Activated naive CD8-positive, alpha-beta T cell (primary cell): ENCODE data around the gene WASHC2A.
A peak's percentile ranks its signal among the peaks of the same experiment; 100 is the strongest.
"Not testable (repeated sequence)": the region's sequence is repeated elsewhere in the genome, so short reads cannot be mapped to it uniquely, and the experiment has no call there.

Source experiments
- H3K27ac Mint-ChIP-seq: one replicate; pipeline ENCODE4 v1.8.0; 2021; ENCODE audit warnings: mixed read lengths
- H3K27me3 Mint-ChIP-seq: one replicate; pipeline ENCODE4 v1.8.0; 2021; ENCODE audit warnings: mixed read lengths
- H3K36me3 Mint-ChIP-seq: one replicate; pipeline ENCODE4 v1.8.0; 2021; ENCODE audit warnings: mixed read lengths
- H3K4me1 Mint-ChIP-seq: one replicate; pipeline ENCODE4 v1.8.0; 2021; ENCODE audit warnings: low read depth, mixed read lengths
- H3K4me3 Mint-ChIP-seq: one replicate; pipeline ENCODE4 v1.8.0; 2021; ENCODE audit warnings: mild to moderate bottlenecking, mixed read lengths
- H3K9me3 Mint-ChIP-seq: one replicate; pipeline ENCODE4 v1.8.0; 2021; ENCODE audit warnings: low read depth, mixed read lengths

The WASHC2A gene

GRCh38 chr10:50052778-50053376, 14.9 kb upstream of the WASHC2A start:
- H3K4me1 Mint-ChIP-seq, H3K36me3 Mint-ChIP-seq, H3K4me3 Mint-ChIP-seq, H3K9me3 Mint-ChIP-seq, H3K27me3 Mint-ChIP-seq, H3K27ac Mint-ChIP-seq: not testable (repeated sequence)

- H3K4me3 Mint-ChIP-seq, H3K4me1 Mint-ChIP-seq, H3K36me3 Mint-ChIP-seq, H3K27me3 Mint-ChIP-seq, H3K27ac Mint-ChIP-seq, H3K9me3 Mint-ChIP-seq: not testable (repeated sequence)
Observed at GRCh38 chr10:50055494-50056292, 12.1 kb upstream of the WASHC2A start.

GRCh38 chr10:50056654-50057053, 11.1 kb upstream of the WASHC2A start:
- not testable (repeated sequence) for H3K4me3 Mint-ChIP-seq, H3K36me3 Mint-ChIP-seq, H3K27ac Mint-ChIP-seq, H3K4me1 Mint-ChIP-seq, H3K9me3 Mint-ChIP-seq, H3K27me3 Mint-ChIP-seq

GRCh38 chr10:50058727-50059126, 9.0 kb upstream of the WASHC2A start:
- H3K27ac Mint-ChIP-seq, H3K9me3 Mint-ChIP-seq, H3K4me3 Mint-ChIP-seq, H3K36me3 Mint-ChIP-seq, H3K27me3 Mint-ChIP-seq, H3K4me1 Mint-ChIP-seq: not testable (repeated sequence)

- H3K9me3 Mint-ChIP-seq, H3K4me3 Mint-ChIP-seq, H3K36me3 Mint-ChIP-seq, H3K27me3 Mint-ChIP-seq, H3K27ac Mint-ChIP-seq, H3K4me1 Mint-ChIP-seq: not testable (repeated sequence)
Observed at GRCh38 chr10:50059946-50060345, 7.8 kb upstream of the WASHC2A start.

- H3K27ac Mint-ChIP-seq, result not testable (repeated sequence)
Observed at GRCh38 chr10:50061548-50061947, 6.2 kb upstream of the WASHC2A start.

GRCh38 chr10:50063100-50063499, 4.7 kb upstream of the WASHC2A start:
- H3K27ac Mint-ChIP-seq, result no peak overlapping the region
- no peaks in the 10 kb centered on the region for H3K27me3 Mint-ChIP-seq
- peaks cover 3% of the 10 kb centered on the region for H3K36me3 Mint-ChIP-seq
- H3K4me1 Mint-ChIP-seq, result peaks cover 7% of the 10 kb centered on the region
- no peak overlapping the region for H3K4me3 Mint-ChIP-seq
- H3K9me3 Mint-ChIP-seq, result no peaks in the 10 kb centered on the region

More at GRCh38 chr10:50061548-50061947, 6.2 kb upstream of the WASHC2A start:
- not testable (repeated sequence) for H3K4me1 Mint-ChIP-seq, H3K27me3 Mint-ChIP-seq, H3K36me3 Mint-ChIP-seq, H3K4me3 Mint-ChIP-seq, H3K9me3 Mint-ChIP-seq

GRCh38 chr10:50068352-50068659, 552 bp downstream of the WASHC2A start:
- not testable (repeated sequence) for H3K36me3 Mint-ChIP-seq, H3K27ac Mint-ChIP-seq, H3K27me3 Mint-ChIP-seq, H3K9me3 Mint-ChIP-seq
- Mint-ChIP-seq H3K4me3 (peak overlapping the region; percentile 83), H3K4me1 (peaks cover 16% of the 10 kb centered on the region)

- not testable (repeated sequence) for H3K27me3 Mint-ChIP-seq, H3K9me3 Mint-ChIP-seq, H3K4me1 Mint-ChIP-seq, H3K27ac Mint-ChIP-seq, H3K36me3 Mint-ChIP-seq, H3K4me3 Mint-ChIP-seq
Observed at GRCh38 chr10:50075139-50075538, 7.4 kb downstream of the WASHC2A start.

- not testable (repeated sequence) for H3K4me3 Mint-ChIP-seq, H3K27me3 Mint-ChIP-seq, H3K9me3 Mint-ChIP-seq, H3K4me1 Mint-ChIP-seq, H3K27ac Mint-ChIP-seq, H3K36me3 Mint-ChIP-seq
Observed at GRCh38 chr10:50075544-50075943, 7.8 kb downstream of the WASHC2A start.

- not testable (repeated sequence) for H3K27me3 Mint-ChIP-seq, H3K4me1 Mint-ChIP-seq, H3K36me3 Mint-ChIP-seq, H3K9me3 Mint-ChIP-seq, H3K27ac Mint-ChIP-seq, H3K4me3 Mint-ChIP-seq
Observed at GRCh38 chr10:50091304-50091703, 23.6 kb downstream of the WASHC2A start.

- not testable (repeated sequence) for H3K4me1 Mint-ChIP-seq, H3K27me3 Mint-ChIP-seq, H3K27ac Mint-ChIP-seq, H3K9me3 Mint-ChIP-seq, H3K4me3 Mint-ChIP-seq, H3K36me3 Mint-ChIP-seq
Observed at GRCh38 chr10:50092928-50093327, 25.2 kb downstream of the WASHC2A start.

- H3K9me3 Mint-ChIP-seq, H3K27me3 Mint-ChIP-seq, H3K4me3 Mint-ChIP-seq, H3K36me3 Mint-ChIP-seq, H3K4me1 Mint-ChIP-seq, H3K27ac Mint-ChIP-seq: not testable (repeated sequence)
Observed at GRCh38 chr10:50094630-50095029, 26.9 kb downstream of the WASHC2A start.

- H3K27me3 Mint-ChIP-seq, H3K4me1 Mint-ChIP-seq, H3K27ac Mint-ChIP-seq, H3K9me3 Mint-ChIP-seq, H3K36me3 Mint-ChIP-seq, H3K4me3 Mint-ChIP-seq: not testable (repeated sequence)
Observed at GRCh38 chr10:50095402-50095801, 27.6 kb downstream of the WASHC2A start.

GRCh38 chr10:50096722-50097121, 29.0 kb downstream of the WASHC2A start:
- not testable (repeated sequence) for H3K4me3 Mint-ChIP-seq, H3K36me3 Mint-ChIP-seq, H3K4me1 Mint-ChIP-seq, H3K9me3 Mint-ChIP-seq, H3K27ac Mint-ChIP-seq, H3K27me3 Mint-ChIP-seq

- not testable (repeated sequence) for H3K4me1 Mint-ChIP-seq, H3K27ac Mint-ChIP-seq, H3K27me3 Mint-ChIP-seq, H3K36me3 Mint-ChIP-seq, H3K4me3 Mint-ChIP-seq, H3K9me3 Mint-ChIP-seq
Observed at GRCh38 chr10:50098645-50099044, 30.9 kb downstream of the WASHC2A start.
